GM23338 (cell line): ENCODE results near the gene BBLN. TPM values are rescaled to one million over a fixed set of nuclear protein-coding genes. Genes with fewer than 3 reads are reported as not detected.

ENCODE experiments used
- ATAC-seq: fragments of 200-7000 bp; cut with Tn5 transposase; 3 replicates; pipeline ENCODE4 v1.9.1; 2020
- DNase-seq: peaks from one replicate; pipeline ENCODE4 v3.0.0-alpha.2; 2015; ENCODE audit warnings: low spot score
- H2AFZ ChIP-seq: fragments of 200-600 bp; sonication (generic); 2 replicates; pipeline ENCODE4 v1.8.0; 2016; ENCODE audit warnings: antibody characterized with exemption, mild to moderate bottlenecking, moderate library complexity
- H3F3A ChIP-seq: fragments of 200-600 bp; sonication (generic); replicated peaks from 2 replicates; pipeline ENCODE4 v1.8.0; 2017; ENCODE audit warnings: antibody characterized with exemption, mixed run types, low read depth
- H3K27ac ChIP-seq: fragments of 200-600 bp; sonication (generic); 2 replicates; pipeline ENCODE4 v1.6.1; 2016; ENCODE audit warnings: low read depth
- H3K27me3 ChIP-seq: fragments of 200-600 bp; sonication (generic); 2 replicates; pipeline ENCODE4 v1.8.0; 2016; ENCODE audit warnings: mild to moderate bottlenecking, mixed run types, moderate library complexity; ENCODE audit not compliant: insufficient read depth
- H3K36me3 ChIP-seq: fragments of 200-600 bp; sonication (generic); 2 replicates; pipeline ENCODE4 v1.8.0; 2016; ENCODE audit warnings: mild to moderate bottlenecking; ENCODE audit not compliant: insufficient read depth
- H3K4me1 ChIP-seq: fragments of 200-600 bp; sonication (generic); 2 replicates; pipeline ENCODE4 v1.8.0; 2016; ENCODE audit warnings: mild to moderate bottlenecking, moderate library complexity; ENCODE audit not compliant: insufficient read depth
- H3K4me2 ChIP-seq: fragments of 200-600 bp; sonication (generic); 2 replicates; pipeline ENCODE4 v1.7.1; 2017; ENCODE audit warnings: mixed run types
- H3K4me3 ChIP-seq: fragments of 200-600 bp; sonication (generic); 2 replicates; pipeline ENCODE4 v1.6.1; 2016; ENCODE audit warnings: mixed run types
- H3K79me2 ChIP-seq: fragments of 200-600 bp; sonication (generic); replicated peaks from 2 replicates; pipeline ENCODE4 v1.8.0; 2017; ENCODE audit warnings: mild to moderate bottlenecking; ENCODE audit not compliant: insufficient read depth
- H3K9me2 ChIP-seq: fragments of 200-600 bp; sonication (generic); 2 replicates; pipeline ENCODE4 v1.8.0; 2017; ENCODE audit not compliant: insufficient read depth
- H4K20me1 ChIP-seq: fragments of 200-600 bp; sonication (generic); replicated peaks from 2 replicates; pipeline ENCODE4 v1.8.0; 2017; ENCODE audit warnings: mild to moderate bottlenecking; ENCODE audit not compliant: insufficient read depth
- H3K27ac Mint-ChIP-seq: 2 replicates; pipeline ENCODE4 v1.8.0; 2020; ENCODE audit warnings: inconsistent platforms, mild to moderate bottlenecking, moderate library complexity, mixed read lengths
- H3K27me3 Mint-ChIP-seq: 3 replicates; pipeline ENCODE4 v1.8.0; 2022; ENCODE audit warnings: low read depth, mild to moderate bottlenecking, moderate library complexity, mixed read lengths, inconsistent platforms; ENCODE audit not compliant: insufficient read depth, poor library complexity
- H3K36me3 Mint-ChIP-seq: 3 replicates; pipeline ENCODE4 v1.8.0; 2021; ENCODE audit warnings: low read depth, mild to moderate bottlenecking, inconsistent platforms, moderate library complexity, mixed read lengths
- H3K4me1 Mint-ChIP-seq: 3 replicates; pipeline ENCODE4 v1.8.0; 2020; ENCODE audit warnings: mild to moderate bottlenecking, inconsistent platforms, mixed read lengths
- H3K4me3 Mint-ChIP-seq: 3 replicates; pipeline ENCODE4 v1.8.0; 2021; ENCODE audit warnings: moderate library complexity, mild to moderate bottlenecking, inconsistent platforms, mixed read lengths
- H3K9me3 Mint-ChIP-seq: 3 replicates; pipeline ENCODE4 v1.8.0; 2020; ENCODE audit warnings: moderate library complexity, mild to moderate bottlenecking, inconsistent platforms, mixed read lengths
- EZH2 ChIP-seq: fragments of 200-600 bp; sonication (generic); IDR thresholded peaks from one replicate; pipeline ENCODE4 v1.8.0; 2017; ENCODE audit warnings: antibody characterized with exemption, mild to moderate bottlenecking, low read depth; ENCODE audit not compliant: unreplicated experiment
- EZH2phosphoT487 ChIP-seq: fragments of 200-600 bp; sonication (generic); IDR thresholded peaks from one replicate; pipeline ENCODE4 v1.8.1; 2018; ENCODE audit warnings: antibody characterized with exemption; ENCODE audit not compliant: unreplicated experiment
- STAT1 ChIP-seq: IDR thresholded peaks from one replicate; pipeline ENCODE4 v1.6.1; 2016; ENCODE audit warnings: antibody characterized with exemption; ENCODE audit not compliant: unreplicated experiment
- ZNF114 ChIP-seq: fragments of 250-450 bp; sonication (Bioruptor Pico); IDR thresholded peaks from 2 replicates; pipeline ENCODE4 v1.5.0; 2020; ENCODE audit warnings: mild to moderate bottlenecking, moderate library complexity
- polyA plus RNA-seq: library from polyadenylated mRNA; unstranded; fragments of >200 nt; fragmentation: Nextera tagmentation; extraction: Ambion mirVana; gene quantifications from 2 replicates; pipeline ENCODE4 v1.2.1, GENCODE V29; 2016
- total RNA-seq: library from RNA; depleted of rRNA; stranded (reverse); fragments of >200 nt; shearing (Covaris generic); gene quantifications from 2 replicates; pipeline ENCODE4 v1.2.3, GENCODE V29; 2014
- TF ChIP-seq, protein P1 (sequence below), 2 experiments: fragments of 200-600 bp in 1 of 2; sonication (generic) in 1 of 2; conservative IDR thresholded peaks; 2 replicates each; pipeline versions ENCODE4 v1.5.1 to v1.6.1; 2016 to 2017; ENCODE audit warnings: antibody characterized with exemption in 2 of 2, low read depth in 2 of 2, mild to moderate bottlenecking in 2 of 2, moderate library complexity in 1 of 2

The BBLN gene
- total and polyA plus RNA-seq, 2 experiments from 2014 or later = 171 to 246 TPM

- Histone ChIP-seq H3K4me1 (peaks cover 3% of the 10 kb centered on the region), H4K20me1 (no peaks in the 10 kb centered on the region), H3K9me2 (no peaks in the 10 kb centered on the region), H2AFZ (peak overlapping the region; percentile 96), H3K36me3 (no peaks in the 10 kb centered on the region), H3K27me3 (no peaks in the 10 kb centered on the region), H3F3A (no peaks in the 10 kb centered on the region), H3K27ac (no peak overlapping the region), H3K4me3 (peak overlapping the region; percentile 41; the same call in 1 of the 2 replicates), H3K79me2 (no peaks in the 10 kb centered on the region), H3K4me2 (peak overlapping the region; percentile 68)
- Mint-ChIP-seq H3K9me3 (no peaks in the 10 kb centered on the region), H3K4me3 (no peak overlapping the region), H3K27ac (no peak overlapping the region), H3K27me3 (peaks cover 11% of the 10 kb centered on the region), H3K4me1 (peaks cover 10% of the 10 kb centered on the region), H3K36me3 (no peaks in the 10 kb centered on the region)
- DNase-seq (no peak), ATAC-seq (no peak)
- no peak for TF ChIP-seq EZH2
- TF ChIP-seq STAT1 = no peak
- TF ChIP-seq, protein P1, sequence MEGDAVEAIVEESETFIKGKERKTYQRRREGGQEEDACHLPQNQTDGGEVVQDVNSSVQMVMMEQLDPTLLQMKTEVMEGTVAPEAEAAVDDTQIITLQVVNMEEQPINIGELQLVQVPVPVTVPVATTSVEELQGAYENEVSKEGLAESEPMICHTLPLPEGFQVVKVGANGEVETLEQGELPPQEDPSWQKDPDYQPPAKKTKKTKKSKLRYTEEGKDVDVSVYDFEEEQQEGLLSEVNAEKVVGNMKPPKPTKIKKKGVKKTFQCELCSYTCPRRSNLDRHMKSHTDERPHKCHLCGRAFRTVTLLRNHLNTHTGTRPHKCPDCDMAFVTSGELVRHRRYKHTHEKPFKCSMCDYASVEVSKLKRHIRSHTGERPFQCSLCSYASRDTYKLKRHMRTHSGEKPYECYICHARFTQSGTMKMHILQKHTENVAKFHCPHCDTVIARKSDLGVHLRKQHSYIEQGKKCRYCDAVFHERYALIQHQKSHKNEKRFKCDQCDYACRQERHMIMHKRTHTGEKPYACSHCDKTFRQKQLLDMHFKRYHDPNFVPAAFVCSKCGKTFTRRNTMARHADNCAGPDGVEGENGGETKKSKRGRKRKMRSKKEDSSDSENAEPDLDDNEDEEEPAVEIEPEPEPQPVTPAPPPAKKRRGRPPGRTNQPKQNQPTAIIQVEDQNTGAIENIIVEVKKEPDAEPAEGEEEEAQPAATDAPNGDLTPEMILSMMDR (conservative IDR thresholded peaks at IDR 0.05; ENCODE audit: low read depth in 2 of 2) = no peak
- TF ChIP-seq ZNF114 (CRISPR knock-in tag) = no peak
Measured at GRCh38 chr9:128149951-128150593, 10.0 kb upstream of the BBLN start.

GRCh38 chr9:128150594-128151308 lies 9.3 kb upstream of the BBLN start:
- Mint-ChIP-seq H3K9me3 (peaks cover 1% of the 10 kb centered on the region; the same call in 1 of the 3 replicates), H3K36me3 (no peaks in the 10 kb centered on the region), H3K4me1 (peaks cover 10% of the 10 kb centered on the region), H3K4me3 (peak overlapping the region; percentile 45; the same call in 2 of the 3 replicates), H3K27me3 (peaks cover 8% of the 10 kb centered on the region), H3K27ac (no peak overlapping the region)
- Histone ChIP-seq H3F3A (no peaks in the 10 kb centered on the region), H3K79me2 (no peaks in the 10 kb centered on the region), H2AFZ (peak overlapping the region; percentile 99), H4K20me1 (no peaks in the 10 kb centered on the region), H3K9me2 (no peaks in the 10 kb centered on the region), H3K4me3 (peak overlapping the region; percentile 41; the same call in 1 of the 2 replicates), H3K36me3 (no peaks in the 10 kb centered on the region), H3K4me2 (peak overlapping the region; percentile 68), H3K4me1 (peaks cover 3% of the 10 kb centered on the region), H3K27me3 (no peaks in the 10 kb centered on the region), H3K27ac (no peak overlapping the region)
- DNase-seq (peak; percentile 91), ATAC-seq (peak; percentile 92)
- no peak for TF ChIP-seq STAT1
- no peak for TF ChIP-seq EZH2phosphoT487
- TF ChIP-seq, protein P1 (conservative IDR thresholded peaks at IDR 0.05; ENCODE audit: low read depth in 2 of 2) = peak; percentile 80 to 83
